OCI-LY7 (cell line): ENCODE data around the gene NFX1.

Source experiments
- EZH2phosphoT487 ChIP-seq: fragments of 200-600 bp; sonication (generic); IDR thresholded peaks from 2 replicates; pipeline ENCODE4 v1.6.1; 2018; ENCODE audit warnings: low read depth, borderline replicate concordance, mild to moderate bottlenecking, mixed run types, antibody characterized with exemption, low read length, moderate library complexity, mixed read lengths
- TF ChIP-seq, protein P1 (sequence below): fragments of 200-600 bp; sonication (generic); conservative IDR thresholded peaks from 2 replicates; pipeline ENCODE4 v1.5.1; 2014; ENCODE audit warnings: mild to moderate bottlenecking, antibody characterized with exemption, low read length, moderate library complexity, mixed read lengths

DNA sequence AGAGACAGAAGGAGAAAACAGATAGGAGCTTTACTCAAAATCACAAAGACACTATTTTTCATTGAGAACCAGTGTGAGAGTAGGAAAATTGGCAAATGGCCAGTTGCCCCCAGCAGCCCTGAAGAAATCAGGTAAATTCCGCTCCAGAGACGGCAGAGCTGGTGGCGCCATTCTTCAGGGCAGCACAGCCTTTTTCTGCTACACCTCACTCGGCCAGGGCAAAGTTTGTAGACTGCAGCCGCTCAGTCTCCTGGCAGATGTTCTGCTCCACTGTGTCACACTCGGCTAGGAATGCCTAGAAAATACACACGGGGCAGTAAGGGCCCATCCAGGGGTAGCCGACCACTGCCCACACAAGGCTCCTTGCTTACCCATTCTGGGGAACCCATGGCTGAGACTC lies 35.3 kb upstream of the NFX1 start:
- TF ChIP-seq, protein P1, sequence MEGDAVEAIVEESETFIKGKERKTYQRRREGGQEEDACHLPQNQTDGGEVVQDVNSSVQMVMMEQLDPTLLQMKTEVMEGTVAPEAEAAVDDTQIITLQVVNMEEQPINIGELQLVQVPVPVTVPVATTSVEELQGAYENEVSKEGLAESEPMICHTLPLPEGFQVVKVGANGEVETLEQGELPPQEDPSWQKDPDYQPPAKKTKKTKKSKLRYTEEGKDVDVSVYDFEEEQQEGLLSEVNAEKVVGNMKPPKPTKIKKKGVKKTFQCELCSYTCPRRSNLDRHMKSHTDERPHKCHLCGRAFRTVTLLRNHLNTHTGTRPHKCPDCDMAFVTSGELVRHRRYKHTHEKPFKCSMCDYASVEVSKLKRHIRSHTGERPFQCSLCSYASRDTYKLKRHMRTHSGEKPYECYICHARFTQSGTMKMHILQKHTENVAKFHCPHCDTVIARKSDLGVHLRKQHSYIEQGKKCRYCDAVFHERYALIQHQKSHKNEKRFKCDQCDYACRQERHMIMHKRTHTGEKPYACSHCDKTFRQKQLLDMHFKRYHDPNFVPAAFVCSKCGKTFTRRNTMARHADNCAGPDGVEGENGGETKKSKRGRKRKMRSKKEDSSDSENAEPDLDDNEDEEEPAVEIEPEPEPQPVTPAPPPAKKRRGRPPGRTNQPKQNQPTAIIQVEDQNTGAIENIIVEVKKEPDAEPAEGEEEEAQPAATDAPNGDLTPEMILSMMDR = no peak
- no peak for TF ChIP-seq EZH2phosphoT487
